Activated B cell treated with CpG ODN at 0.5 μM for 24 hours (primary cell): Measurements from ENCODE around the gene SPIRE2. TPM values are rescaled to one million over a fixed set of nuclear protein-coding genes. Genes with fewer than 3 reads are reported as not detected.
"Not testable (repeated sequence)": the region's sequence is repeated elsewhere in the genome, so short reads cannot be mapped to it uniquely, and the experiment has no call there.

Source experiments
- ATAC-seq: fragments of 200-7000 bp; cut with Tn5 transposase; one replicate; pipeline ENCODE4 v1.10.0; 2021; ENCODE audit warnings: low read depth, mild to moderate bottlenecking, moderate library complexity
- CTCF ChIA-PET: fragments of 350-600 bp; sonication (Branson Sonifier 250); formaldehyde crosslinking; loops from one replicate; lab custom pipeline; 2021; ENCODE audit warnings: antibody characterized with exemption; lab: Charles Lee
- POLR2A ChIA-PET: fragments of 350-600 bp; sonication (Branson Sonifier 250); formaldehyde crosslinking; loops from one replicate; lab custom pipeline; 2021; ENCODE audit warnings: antibody characterized with exemption; lab: Charles Lee
- DNase-seq: peaks from one replicate; pipeline ENCODE4 v3.0.0; 2022
- H3K27ac Mint-ChIP-seq: one replicate; pipeline ENCODE4 v1.8.0; 2020; ENCODE audit warnings: mixed read lengths
- H3K27me3 Mint-ChIP-seq: one replicate; pipeline ENCODE4 v1.8.0; 2021; ENCODE audit warnings: mixed read lengths
- H3K36me3 Mint-ChIP-seq: one replicate; pipeline ENCODE4 v1.8.0; 2021; ENCODE audit warnings: low read depth, mixed read lengths
- H3K4me1 Mint-ChIP-seq: one replicate; pipeline ENCODE4 v1.8.0; 2021; ENCODE audit warnings: mixed read lengths
- H3K4me3 Mint-ChIP-seq: one replicate; pipeline ENCODE4 v1.8.0; 2020; ENCODE audit warnings: mild to moderate bottlenecking, mixed read lengths
- H3K9me3 Mint-ChIP-seq: one replicate; pipeline ENCODE4 v1.8.0; 2020; ENCODE audit warnings: mixed read lengths
- intact Hi-C: fragments of 100-400 bp; cut with micrococcal nuclease; formaldehyde crosslinking; loops from one replicate; pipeline ENCODE4 v1.15.1; 2024
- total RNA-seq: library from RNA; stranded (reverse); gene quantifications from 2 replicates; pipeline ENCODE4 v1.2.3, GENCODE V29; 2022
- TF ChIP-seq, protein P1 (sequence below): fragments of 200-600 bp; IDR thresholded peaks from one replicate; pipeline ENCODE4 v1.8.0; 2022; ENCODE audit warnings: antibody characterized with exemption, mild to moderate bottlenecking

The SPIRE2 gene
- total RNA-seq, 1 donor from 2014 or later: 1.2 TPM

GRCh38 chr16:89821438-89822187 is 6.7 kb upstream of the SPIRE2 start:
- Mint-ChIP-seq H3K4me3 (no peak overlapping the region), H3K4me1 (peaks cover 8% of the 10 kb centered on the region), H3K9me3 (no peaks in the 10 kb centered on the region), H3K27ac (no peak overlapping the region), H3K27me3 (no peaks in the 10 kb centered on the region), H3K36me3 (no peaks in the 10 kb centered on the region)
- TF ChIP-seq, protein P1, sequence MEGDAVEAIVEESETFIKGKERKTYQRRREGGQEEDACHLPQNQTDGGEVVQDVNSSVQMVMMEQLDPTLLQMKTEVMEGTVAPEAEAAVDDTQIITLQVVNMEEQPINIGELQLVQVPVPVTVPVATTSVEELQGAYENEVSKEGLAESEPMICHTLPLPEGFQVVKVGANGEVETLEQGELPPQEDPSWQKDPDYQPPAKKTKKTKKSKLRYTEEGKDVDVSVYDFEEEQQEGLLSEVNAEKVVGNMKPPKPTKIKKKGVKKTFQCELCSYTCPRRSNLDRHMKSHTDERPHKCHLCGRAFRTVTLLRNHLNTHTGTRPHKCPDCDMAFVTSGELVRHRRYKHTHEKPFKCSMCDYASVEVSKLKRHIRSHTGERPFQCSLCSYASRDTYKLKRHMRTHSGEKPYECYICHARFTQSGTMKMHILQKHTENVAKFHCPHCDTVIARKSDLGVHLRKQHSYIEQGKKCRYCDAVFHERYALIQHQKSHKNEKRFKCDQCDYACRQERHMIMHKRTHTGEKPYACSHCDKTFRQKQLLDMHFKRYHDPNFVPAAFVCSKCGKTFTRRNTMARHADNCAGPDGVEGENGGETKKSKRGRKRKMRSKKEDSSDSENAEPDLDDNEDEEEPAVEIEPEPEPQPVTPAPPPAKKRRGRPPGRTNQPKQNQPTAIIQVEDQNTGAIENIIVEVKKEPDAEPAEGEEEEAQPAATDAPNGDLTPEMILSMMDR: no peak
- ATAC-seq (no peak), DNase-seq (no peak)
- CTCF ChIA-PET: no interaction called here
- POLR2A ChIA-PET: no interaction called here
- intact Hi-C loops: no loop called here

GRCh38 chr16:89822188-89823086 is 5.8 kb upstream of the SPIRE2 start:
- DNase-seq: no peak
- ATAC-seq: no peak
- H3K27me3 Mint-ChIP-seq: peaks cover under 1% of the 10 kb centered on the region
- TF ChIP-seq, protein P1: no peak
- intact Hi-C loops: no loop called here
- POLR2A ChIA-PET: no interaction called here
- H3K9me3 Mint-ChIP-seq: no peaks in the 10 kb centered on the region
- CTCF ChIA-PET: no interaction called here
- H3K36me3 Mint-ChIP-seq: no peaks in the 10 kb centered on the region
- no peak overlapping the region for H3K27ac Mint-ChIP-seq
- peaks cover 5% of the 10 kb centered on the region for H3K4me1 Mint-ChIP-seq
- H3K4me3 Mint-ChIP-seq: no peak overlapping the region

- CTCF ChIA-PET: no interaction called here
- Mint-ChIP-seq H3K9me3 (no peaks in the 10 kb centered on the region), H3K27ac (no peak overlapping the region), H3K4me1 (peaks cover 4% of the 10 kb centered on the region), H3K4me3 (no peak overlapping the region), H3K27me3 (peaks cover 4% of the 10 kb centered on the region), H3K36me3 (no peaks in the 10 kb centered on the region)
- TF ChIP-seq, protein P1: no peak
- DNase-seq (no peak), ATAC-seq (no peak)
- intact Hi-C loops: no loop called here
- POLR2A ChIA-PET: no interaction called here
These were observed 5.0 kb upstream of the SPIRE2 start for GRCh38 chr16:89823087-89823823.

GRCh38 chr16:89823824-89824148 is 4.5 kb upstream of the SPIRE2 start:
- POLR2A ChIA-PET, DNase-seq, H3K4me1 Mint-ChIP-seq, CTCF ChIA-PET, H3K4me3 Mint-ChIP-seq, H3K27me3 Mint-ChIP-seq, intact Hi-C loops, H3K9me3 Mint-ChIP-seq, ATAC-seq, H3K27ac Mint-ChIP-seq, H3K36me3 Mint-ChIP-seq: not testable (repeated sequence)

DNA sequence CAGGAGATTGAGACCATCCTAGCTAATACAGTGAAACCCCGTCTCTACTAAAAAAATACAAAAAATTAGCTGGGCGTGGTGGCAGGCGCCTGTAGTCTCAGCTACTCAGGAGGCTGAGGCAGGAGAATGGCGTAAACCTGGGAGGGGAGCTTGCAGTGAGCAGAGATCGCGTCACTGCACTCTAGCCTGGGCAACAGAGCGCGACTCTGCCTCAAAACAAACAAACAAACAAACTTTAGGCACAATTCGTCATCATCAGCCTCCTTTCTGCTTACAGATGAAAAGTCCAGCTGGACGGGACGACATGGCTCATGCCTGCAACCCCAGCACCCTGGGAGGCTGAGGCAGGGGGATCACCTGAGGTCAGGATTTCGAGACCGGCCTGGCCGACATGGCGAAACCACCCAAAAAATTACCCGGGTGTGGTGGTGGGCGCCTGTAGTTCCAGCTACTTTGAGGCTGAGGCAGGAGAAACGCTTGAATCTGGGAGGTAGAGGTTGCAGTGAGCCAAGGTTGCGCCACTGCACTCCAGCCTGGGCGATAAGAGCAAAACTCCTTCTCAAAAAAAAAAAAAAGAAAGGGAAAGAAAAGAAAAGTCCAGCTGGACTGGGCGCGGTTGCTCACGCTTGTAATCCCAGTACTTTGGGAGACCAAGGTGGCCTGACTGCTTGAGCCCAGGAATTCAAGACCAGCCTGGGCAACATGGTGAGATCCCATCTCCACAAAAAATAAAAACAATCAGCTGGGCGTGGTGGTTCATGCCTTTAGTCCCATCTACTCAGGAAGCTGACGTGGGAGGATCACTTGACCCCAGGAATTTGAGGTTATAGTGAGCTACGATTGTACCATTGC is 1.5 kb upstream of the SPIRE2 start:
- DNase-seq (no peak), ATAC-seq (no peak)
- H3K27me3 Mint-ChIP-seq: peaks cover 19% of the 10 kb centered on the region
- intact Hi-C loops: no loop called here
- TF ChIP-seq, protein P1: no peak
- H3K27ac Mint-ChIP-seq: no peak overlapping the region
- H3K36me3 Mint-ChIP-seq: no peaks in the 10 kb centered on the region
- H3K9me3 Mint-ChIP-seq: no peaks in the 10 kb centered on the region
- peaks cover 4% of the 10 kb centered on the region for H3K4me1 Mint-ChIP-seq
- H3K4me3 Mint-ChIP-seq: no peak overlapping the region
- ChIA-PET POLR2A (interaction anchor here (0.7 kb wide), 2 partner anchors 47 to 1497 kb away, joined by 3 to 4 read pairs; partner anchors contain the start of gene TCF25), CTCF (no interaction called here)
